Dedifferentiated amniotic fluid mesenchymal stem cell (primary cell): ENCODE measurements around the gene CLEC17A.

Experiments used
- DNase-seq: peaks from one replicate; pipeline ENCODE4 v3.0.0-alpha.2; 2016; ENCODE audit errors: extremely low spot score

Gene CLEC17A

DNA sequence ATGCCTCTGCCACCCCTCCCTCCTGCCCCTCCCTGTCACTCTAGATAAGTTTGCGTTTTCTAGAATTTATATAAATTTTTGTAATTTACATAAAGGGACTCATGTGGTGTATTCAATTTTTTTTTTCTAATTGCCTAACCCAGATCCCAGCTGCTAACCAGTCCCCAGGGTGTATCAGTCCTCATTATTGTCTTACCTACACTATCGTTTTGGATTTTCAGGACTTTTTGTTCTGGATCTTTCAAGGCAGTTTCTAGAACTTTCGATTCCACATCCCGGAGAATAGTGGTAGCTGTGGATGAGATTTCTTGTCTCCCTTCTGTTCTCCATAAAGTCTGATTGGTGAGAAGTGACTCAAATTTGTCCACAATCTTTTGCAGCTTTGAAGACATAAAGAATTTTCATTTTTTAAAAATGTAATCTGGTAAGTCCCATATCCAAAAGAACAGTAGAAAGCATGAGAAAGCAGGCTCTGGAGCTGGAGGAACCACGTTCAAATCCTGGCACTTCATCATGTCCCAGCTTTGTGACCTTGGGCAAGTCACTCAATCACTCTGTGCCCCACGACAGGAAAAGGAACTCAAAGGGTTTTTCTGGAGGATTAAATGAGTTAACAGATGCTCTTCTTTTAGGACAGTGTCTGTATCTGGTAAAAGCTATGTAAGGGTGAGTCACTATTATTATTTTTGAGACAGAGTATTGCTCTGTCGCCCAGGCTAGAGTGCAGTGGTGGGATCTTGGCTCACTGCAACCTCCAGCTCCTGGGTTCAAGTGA lies 72.1 kb downstream of the CLEC17A start:
- DNase-seq = no peak

DNA sequence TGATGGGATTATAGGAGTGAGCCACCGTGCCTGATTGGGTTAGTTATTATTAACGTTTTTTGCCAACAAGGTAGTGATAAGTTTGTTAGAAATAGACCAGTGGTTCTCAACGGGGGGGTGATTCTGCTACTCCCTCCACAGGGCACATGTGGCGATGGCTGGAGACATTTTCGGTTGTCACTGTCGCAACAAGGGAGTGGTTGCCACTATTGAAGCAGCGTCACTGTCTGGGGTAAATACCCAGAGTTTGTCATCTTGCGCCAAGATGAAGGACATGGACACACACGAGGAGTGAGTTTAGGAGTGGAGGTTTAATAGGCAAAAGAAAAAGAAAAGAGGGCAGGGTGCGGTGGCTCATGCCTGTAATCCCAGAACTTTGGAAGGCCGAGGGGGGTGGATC lies 72.8 kb downstream of the CLEC17A start:
- DNase-seq = no peak

DNA sequence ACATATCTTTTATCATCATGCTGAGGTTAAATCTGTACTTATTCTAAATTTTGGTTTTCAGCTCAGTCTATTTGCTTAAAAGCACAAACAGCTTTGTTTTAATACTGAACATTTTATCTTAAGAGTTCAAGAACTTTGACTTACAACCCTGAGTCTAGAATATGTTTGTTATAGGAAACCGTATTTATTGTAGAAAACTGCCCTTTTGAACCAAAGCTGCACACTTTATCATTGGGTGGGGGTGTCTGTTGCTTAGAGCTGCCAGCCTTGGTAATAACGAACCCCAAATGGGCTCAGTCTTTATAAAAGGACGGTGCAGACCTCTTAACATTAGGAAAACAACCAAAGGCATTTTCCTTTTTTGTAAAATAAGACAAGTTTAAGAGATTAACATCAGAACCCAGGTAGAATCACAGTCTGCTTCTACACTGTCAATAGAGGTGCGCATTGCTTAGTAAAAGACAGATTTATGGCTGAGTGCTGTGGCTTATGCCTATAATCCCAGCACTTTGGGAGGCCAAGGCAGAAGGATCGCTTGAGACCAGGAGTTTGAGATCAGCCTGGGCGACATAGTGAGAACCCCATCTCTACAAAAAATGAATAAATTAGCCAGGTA lies 77.1 kb downstream of the CLEC17A start:
- DNase-seq = no peak

DNA sequence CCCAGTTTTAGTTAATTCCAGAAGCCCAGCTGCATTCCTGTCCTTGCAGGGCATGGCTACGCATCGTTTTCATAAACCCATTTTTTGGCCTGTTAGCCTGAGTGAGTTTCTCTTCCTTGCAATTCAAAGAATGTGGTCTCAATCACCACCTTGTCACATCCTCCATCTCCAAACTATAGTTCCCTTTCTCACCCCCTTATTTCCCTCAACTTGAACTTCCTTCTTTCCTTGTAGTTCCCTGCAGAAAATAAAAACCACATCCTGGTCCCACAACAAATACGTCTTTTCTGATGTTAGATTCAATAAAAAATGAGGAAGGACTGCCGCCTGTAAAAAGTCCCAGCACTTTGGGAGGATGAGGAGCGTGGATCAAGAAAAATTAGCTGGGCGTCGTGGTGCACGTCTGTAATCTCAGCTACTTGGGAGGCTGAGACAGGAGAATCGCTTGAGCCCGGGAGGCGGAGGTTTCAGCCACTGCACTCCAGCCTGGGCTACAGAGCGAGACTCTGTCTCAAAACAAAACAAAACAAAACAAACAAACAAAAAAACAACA lies 78.6 kb downstream of the CLEC17A start:
- DNase-seq = no peak
